Posterior cingulate gyrus (tissue), 11 donors: ENCODE data around the gene G6PC1.
"Not testable (repeated sequence)": the region's sequence is repeated elsewhere in the genome, so short reads cannot be mapped to it uniquely, and the experiment has no call there.

Source experiments
- DNase-seq, 10 donors: peaks; one replicate each; pipeline versions ENCODE4 v3.0.0 to v3.0.0-alpha.2; 2020 to 2021; ENCODE audit warnings: mixed read lengths in 3 of 10
- intact Hi-C: fragments of 100-400 bp; cut with DNase I; formaldehyde crosslinking; loops from one replicate; pipeline ENCODE4 v1.15.1; 2023

The G6PC1 gene

DNA sequence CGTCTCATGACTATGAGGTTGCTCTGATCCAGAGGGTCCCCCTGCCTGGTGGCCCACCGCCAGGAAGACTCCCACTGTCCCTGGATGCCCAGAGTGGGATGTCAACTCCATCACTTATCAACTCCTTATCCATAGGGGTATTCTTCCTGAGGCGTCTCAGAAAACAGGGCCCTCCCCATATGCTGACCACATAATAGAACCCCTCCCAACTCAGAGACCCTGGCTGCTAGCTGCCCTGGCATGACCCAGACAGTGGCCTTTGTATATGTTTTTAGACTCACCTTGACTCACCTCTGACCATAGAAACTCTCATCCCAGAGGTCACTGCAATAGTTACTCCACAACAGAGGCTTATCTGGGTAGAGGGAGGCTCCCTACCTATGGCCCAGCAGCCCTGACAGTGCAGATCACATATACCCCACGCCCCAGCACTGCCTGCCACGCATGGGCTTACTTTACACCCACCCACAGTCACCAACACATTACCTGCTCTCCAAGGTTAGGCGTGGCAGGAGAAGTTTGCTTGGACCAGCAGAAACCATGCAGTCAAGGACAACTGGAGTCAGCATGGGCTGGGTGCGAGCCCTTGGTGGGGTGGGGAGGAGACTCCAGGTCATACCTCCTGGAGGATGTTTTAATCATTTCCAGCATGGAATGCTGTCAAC, 2.3 kb upstream of the G6PC1 start:
- DNase-seq: peak in 1 of 10 donors; percentile 41
- intact Hi-C loops: no loop called here

DNA sequence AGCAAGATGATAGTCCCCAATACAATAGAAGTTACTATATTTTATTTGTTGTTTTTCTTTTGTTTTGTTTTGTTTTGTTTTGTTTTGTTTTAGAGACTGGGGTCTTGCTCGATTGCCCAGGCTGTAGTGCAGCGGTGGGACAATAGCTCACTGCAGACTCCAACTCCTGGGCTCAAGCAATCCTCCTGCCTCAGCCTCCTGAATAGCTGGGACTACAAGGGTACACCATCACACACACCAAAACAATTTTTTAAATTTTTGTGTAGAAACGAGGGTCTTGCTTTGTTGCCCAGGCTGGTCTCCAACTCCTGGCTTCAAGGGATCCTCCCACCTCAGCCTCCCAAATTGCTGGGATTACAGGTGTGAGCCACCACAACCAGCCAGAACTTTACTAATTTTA, 618 bp upstream of the G6PC1 start:
- intact Hi-C loops: not testable (repeated sequence)
- peak in 1 of 10 donors; percentile 14 for DNase-seq

DNA sequence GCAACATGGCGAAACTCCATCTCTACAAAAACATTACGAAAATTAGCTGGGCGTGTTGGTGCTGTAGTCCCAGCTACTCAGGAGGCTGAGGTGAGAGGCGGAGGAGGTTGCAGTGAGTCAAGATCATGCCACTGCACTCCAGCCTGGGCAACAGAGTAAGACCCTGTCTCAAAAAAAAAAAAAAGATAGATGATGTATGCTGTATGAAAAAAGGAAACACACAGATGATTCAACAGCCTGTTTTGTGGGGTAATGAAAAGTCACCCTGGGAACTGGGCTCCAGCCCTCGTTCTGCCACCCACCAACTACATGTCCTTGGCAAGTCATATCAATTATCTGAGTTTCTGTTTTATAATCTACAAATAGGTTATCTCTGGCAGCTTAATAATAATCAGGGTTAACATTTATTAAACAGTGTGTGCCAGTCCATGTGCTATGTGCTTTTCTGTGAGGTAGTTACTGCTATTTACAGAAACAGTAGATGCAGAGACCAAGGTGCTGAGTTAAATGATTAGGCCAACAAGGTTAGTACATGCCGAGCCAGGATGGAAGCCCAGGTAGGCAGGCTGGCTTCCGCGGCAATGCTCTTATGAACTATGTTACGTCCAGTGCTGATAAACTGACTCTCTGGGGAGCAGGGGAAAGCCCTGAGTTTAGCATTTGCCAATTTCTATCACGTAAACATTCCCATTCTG, 1.1 kb downstream of the G6PC1 start:
- DNase-seq: peak in 1 of 10 donors; percentile 11
- intact Hi-C loops: no loop called here

DNA sequence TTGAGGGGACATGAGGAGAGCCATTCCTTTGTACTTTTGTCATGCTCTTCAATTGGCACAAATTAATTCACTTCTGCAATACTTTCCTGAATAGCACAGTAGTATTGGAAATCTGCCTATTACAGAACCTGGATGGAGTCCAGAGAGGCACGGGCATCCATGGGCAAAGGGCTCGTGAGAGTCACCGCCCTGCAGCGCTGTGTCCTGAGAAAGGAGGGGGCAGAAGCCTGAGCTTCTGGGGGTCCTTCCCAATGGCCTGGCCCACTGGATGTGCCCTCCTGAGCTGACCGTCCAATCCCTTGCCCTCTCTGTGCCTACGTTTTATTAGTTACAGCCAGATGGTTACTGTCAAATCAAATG, 3.5 kb downstream of the G6PC1 start:
- intact Hi-C loops: no loop called here
- peak in 1 of 10 donors; percentile 50 for DNase-seq

DNA sequence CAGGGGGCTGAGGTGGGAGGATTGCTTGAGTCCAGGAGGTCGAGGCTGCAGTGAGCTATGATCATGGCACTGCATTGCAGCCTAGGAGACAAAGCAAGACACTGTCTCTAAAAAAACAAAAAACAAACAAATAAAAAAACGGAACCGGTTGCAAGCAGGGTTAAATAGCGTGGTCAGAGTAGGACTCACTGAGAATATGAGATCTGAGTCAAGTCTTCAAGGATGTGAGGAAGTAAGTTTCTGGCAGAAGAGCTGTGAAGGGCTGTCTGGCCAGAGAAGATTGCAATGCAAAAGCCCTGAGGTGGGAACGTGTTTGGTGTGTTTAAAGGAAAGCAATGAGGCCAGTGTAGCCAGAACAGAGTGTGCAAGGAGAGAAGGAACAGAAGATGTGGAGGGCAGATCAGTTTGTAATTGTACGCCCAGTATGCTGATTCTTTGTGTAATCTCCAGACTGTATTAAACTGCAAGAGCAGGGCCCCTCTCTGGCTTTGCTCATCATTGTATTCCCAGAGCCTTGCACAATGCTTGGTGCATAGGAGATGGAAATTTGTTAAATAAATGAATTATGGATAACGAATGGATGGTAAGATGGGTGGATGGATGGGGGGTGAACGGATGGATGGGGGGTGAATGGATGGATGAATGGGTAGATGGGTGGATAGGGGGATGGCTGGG, 6.3 kb downstream of the G6PC1 start:
- DNase-seq: peak in 1 of 10 donors; percentile 12
- intact Hi-C loops: no loop called here

DNA sequence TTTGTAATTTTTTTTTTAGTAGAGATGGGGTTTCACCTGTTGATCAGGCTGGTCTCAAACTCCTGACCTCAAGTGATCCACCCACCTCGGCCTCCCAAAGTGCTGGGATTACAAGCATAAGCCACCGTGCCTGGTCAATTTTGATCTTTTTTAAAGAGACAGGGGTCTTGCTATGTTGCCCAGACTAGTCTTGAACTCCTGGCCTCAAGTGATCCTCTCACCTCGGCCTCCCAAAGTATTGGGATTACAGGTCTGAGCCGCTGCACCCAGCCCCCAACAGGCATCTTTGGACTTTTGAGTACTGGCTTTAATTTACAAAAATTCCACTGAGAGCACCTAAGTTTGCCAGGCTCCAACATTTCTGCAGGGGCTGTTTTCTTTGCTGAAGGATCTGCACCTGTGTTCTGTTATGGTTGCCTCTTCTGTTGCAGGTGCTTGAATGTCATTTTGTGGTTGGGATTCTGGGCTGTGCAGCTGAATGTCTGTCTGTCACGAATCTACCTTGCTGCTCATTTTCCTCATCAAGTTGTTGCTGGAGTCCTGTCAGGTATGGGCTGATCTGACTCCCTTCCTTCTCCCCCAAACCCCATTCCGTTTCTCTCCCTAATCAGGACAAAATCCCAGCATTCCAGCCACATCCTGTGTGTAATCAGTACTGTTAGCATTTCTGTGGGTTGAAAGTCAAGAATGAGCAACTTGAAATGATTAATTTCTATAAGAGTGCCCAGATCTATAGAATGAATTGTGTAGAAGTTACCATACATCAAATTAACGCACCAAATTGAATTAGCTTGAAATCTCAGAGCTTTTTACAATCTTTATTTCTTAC, 8.5 kb downstream of the G6PC1 start:
- intact Hi-C loops: no loop called here
- DNase-seq: no peak

DNA sequence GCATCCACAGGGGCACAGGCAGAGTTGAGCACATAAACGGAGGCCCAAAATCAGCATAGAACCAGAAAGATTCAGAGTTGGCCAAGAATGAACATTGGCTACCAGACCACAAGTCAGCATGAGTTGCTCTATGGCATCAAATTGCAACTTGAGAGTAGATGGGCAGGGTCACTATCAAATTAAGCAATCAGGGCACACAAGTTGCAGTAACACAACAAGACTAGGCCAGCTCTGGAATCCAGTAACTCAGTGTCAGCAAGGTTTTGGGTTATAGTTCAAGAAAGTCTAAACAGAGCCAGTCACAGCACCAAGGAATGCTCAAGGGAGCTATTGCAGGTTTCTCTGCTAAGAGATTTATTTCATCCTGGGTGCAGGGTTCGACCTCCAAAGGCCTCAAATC, 12.9 kb downstream of the G6PC1 start:
- intact Hi-C loops: no loop called here
- no peak for DNase-seq

DNA sequence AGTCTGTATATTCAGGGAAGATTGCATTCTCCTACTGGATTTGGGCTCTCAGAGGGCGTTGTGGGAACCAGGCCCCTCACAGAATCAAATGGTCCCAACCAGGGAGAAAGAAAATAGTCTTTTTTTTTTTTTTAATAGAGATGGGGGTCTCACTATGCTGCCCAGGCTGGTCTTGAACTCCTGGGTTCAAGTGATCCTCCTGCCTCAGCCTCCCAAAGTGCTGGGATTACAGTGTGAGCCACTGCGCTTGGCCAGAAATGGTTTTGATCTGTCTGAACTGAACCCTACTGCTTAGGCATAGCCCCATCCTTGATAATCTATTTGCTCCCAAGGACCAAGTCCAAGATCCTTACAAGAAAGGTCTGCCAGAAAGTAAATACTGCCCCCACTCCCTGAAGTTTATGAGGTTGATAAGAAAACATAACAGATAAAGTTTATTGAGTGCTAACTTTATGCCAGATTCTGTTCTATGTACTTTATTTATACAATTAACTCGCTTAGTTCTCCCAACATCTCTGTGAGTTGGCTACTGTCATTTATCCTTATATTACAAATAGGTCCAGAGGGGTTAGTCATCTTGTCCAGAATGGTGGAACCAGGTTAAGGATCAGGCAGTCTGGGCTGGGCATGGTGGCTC, 13.5 kb downstream of the G6PC1 start:
- intact Hi-C loops: no loop called here
- DNase-seq: no peak

DNA sequence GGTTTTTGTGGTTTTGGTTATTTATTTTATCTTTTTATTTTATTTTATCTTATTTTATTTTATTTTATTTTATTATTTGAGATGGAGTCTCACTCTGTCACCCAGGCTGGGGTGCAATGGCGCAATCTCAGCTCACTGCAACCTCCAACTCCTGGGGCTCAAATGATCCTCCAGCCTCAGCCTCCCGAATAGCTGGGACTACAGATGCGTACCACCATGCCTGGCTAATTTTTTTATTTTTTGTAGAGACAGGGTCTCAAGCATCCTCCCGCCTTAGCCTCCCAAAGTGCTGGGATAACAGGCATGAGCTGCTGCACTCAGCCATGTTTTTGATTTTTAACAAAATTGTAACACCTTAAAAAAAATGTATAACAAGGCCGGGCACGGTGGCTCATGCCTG, 14.7 kb downstream of the G6PC1 start:
- peak in 1 of 10 donors; percentile 19 for DNase-seq
- intact Hi-C loops: not testable (repeated sequence)

DNA sequence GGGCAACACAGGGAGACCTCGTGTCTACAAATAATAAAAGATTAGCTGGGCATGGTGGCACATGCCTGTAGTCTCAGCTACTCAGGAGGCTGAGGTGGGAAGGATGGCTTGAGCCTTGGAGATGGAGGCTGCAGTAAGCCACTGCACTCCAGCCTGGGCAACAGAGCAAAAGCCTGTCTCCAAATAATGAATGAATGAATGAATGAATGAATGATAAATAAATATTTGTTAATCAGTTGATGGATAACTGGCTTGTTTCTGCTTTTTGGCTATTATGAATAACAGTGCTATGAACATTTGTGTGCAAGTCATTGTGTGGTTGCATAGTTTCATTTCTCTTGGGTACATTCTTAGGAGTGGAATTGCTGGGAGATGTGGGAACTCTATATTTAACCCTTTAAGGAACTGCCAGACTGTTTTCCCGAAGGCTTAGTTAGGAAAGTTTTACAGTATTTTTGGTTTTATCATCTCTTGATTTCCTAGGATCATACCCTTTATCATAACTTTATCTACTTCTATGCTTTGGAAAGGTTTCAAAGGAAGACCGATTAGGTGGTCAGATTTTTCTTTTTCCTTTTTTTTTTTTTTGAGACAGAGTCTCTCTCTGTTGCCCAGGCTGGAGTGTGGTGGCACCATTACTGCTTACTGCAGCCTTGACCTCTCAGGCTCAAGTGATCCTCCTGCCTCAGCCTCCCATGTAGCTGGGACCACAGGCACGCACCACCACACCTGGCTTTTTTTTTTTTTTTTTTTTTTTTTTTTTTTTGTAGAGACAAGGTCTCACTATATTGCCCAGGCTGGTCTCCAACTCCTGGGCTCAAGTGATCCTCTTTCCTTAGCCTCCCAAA, 16.0 kb downstream of the G6PC1 start:
- intact Hi-C loops: not testable (repeated sequence)
- DNase-seq: peak in 1 of 10 donors; percentile 2

DNA sequence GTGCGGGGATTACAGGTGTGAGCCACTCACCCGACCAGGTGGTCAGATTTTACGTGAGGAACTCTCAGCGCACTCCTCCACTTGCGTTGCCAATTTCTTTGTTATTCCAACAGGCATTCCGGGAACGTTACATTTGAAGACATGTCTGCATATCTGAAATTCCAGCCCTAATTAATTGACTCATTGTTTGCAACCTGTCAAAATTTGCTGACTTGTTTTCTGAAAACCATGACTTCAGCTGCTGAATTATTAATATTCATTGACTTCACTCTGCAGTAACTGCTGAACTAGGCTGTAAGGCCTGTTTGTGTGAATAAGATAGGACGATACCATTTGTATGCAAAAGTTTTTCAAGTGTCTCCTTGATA, 16.6 kb downstream of the G6PC1 start:
- intact Hi-C loops: no loop called here
- DNase-seq: peak in 1 of 10 donors; percentile 46

DNA sequence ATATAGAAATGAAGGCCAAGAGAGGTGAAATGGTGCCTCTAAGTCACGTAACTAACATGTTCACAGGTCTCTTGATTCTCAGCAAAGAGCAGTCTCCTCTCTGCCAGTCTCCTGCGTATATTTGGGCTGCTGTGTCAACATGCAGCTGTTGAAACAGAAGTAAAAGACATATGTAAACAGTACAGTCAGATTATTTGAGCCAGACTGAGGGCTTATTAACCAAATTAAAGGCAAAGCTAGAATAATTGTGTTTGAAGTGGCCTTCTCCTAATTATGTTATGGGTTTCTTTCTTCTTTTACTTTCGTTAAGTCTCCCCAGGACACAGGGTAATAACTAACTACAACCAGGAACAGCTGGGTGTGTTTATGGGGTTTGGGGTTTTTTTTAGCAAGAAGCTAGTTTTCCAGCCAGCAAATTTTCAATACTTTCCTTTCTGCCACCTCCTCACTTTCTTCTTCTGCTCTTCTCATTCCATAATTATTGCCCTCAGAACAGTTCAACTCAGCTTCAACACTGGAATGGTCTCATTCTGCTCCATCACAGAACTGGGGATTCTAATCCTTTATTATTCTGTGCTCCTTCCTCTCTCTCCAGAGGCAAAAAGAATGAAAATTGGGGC, 18.4 kb downstream of the G6PC1 start:
- intact Hi-C loops: no loop called here
- DNase-seq: peak in 1 of 10 donors; percentile 38

DNA sequence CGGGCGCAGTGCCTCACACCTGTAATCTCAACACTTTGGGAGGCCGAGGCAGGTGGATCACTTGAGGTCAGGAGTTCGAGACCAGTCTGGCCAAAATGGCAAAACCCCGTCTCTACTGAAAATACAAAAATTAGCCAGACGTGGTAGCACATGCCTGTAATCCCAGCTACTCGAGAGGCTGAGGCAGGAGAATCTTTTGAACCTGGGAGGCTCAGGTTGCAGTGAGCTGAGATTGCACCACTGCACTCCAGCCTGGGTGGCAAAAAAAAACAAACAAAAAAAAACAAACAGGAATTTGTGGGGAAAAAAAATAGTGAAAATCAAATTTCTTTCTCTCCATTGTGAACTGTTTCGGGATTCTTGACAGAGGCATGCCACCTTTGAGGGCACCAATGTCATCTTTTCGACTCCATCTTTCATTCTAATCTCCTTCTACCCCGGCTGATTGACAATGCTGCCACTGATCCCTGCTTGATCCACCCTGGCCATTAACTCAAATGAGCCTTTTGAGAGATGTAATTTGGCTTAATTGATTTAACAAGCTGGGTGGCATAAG, 19.0 kb downstream of the G6PC1 start:
- peak in 1 of 10 donors; percentile 4 for DNase-seq
- intact Hi-C loops: not testable (repeated sequence)

DNA sequence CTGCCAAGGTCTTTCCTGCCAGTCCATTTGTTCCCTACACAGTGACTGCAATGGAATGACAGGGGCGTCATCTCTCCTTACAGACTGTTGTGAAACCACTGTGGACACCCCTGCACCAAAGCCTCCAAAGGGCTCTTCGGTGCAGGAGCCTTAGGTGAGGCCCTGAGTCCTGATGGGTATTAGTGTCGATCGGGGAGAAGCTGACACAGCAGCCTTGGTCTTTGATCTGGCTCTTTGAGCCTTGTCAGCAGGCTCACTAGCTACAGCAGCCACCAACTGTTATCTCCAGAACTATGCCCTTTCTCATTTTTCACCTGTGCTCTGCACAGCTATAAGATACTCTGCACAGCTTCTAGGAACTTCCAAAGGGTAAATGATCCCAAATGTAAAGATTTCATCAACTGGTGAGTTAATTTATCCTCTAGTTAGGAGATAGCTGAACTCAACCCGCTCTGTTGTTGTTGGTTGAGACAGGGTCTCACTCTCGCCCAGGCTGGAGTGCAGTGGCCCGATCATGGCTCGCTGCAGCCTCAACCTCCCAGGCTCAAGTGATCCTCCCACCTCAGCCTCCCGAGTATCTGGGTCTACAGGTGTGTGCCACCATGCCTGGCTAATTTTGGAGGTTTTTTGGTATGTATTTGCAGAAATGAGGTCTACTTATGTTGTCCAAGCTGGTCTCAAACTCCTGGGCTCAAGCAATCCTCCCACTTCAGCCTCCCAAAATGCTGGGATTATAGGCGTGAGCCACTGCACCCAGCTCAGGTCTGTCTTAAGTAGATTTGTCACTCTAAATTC, 19.7 kb downstream of the G6PC1 start:
- DNase-seq: peak in 1 of 10 donors; percentile 40
- intact Hi-C loops: no loop called here

DNA sequence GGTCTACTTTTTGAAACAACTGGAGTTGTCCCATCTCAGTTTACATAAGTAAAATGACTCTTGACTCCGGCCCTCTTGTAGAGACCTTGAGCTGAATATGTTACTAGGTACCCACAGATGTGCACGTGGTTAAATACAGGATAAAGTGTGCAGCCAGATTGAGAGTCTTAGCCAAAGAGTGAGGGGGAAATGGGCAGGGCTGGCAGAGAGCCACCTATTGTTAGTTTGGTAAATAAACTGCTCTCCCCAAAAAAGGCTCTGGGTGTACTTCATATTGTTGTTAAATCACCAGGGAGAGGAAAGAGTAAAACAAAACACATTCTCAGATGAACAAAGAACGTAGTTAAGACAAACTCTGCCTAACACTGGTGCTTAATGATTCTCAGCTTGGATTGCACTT, 20.3 kb downstream of the G6PC1 start:
- intact Hi-C loops: no loop called here
- peak in 1 of 10 donors; percentile 5 for DNase-seq

DNA sequence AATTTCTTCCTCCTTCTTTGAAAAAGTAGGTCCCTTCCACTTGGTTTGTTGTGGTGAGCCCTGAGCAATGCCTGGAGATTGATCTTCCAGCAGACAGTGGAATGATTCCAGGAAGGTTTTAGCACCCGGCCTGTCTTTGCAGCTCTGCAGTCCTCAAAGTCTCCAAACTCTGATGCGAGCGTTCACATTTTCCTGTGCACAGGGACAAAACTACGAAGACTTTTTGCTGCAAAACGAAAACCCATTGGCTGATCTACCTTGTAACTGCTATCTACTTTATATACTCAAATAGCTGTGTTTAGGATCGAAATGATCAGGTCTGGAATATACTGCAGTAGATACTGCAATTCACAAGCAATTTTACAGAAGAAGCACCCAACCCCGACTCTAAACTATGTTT, 21.7 kb downstream of the G6PC1 start:
- intact Hi-C loops: no loop called here
- no peak for DNase-seq

DNA sequence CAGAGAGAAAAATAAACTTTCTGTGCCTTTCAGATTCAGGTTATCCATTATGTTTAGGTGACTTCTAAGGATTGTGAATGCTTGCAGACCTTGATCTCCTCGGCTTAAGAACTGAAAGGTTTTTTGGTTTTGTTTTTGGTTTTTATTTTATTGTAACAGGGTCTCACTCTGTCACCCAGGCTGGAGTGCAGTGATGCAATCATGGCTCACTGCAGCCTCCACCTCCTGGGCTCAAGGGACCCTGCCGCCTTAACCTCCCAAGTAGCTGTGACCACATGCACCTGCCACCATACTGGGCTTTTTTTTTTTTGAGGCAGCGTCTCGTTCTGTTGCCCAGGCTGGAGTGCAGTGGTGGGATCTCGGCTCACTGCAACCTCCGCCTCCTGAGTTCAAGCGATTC, 22.9 kb downstream of the G6PC1 start:
- peak in 1 of 10 donors; percentile 9 for DNase-seq
- intact Hi-C loops: not testable (repeated sequence)

DNA sequence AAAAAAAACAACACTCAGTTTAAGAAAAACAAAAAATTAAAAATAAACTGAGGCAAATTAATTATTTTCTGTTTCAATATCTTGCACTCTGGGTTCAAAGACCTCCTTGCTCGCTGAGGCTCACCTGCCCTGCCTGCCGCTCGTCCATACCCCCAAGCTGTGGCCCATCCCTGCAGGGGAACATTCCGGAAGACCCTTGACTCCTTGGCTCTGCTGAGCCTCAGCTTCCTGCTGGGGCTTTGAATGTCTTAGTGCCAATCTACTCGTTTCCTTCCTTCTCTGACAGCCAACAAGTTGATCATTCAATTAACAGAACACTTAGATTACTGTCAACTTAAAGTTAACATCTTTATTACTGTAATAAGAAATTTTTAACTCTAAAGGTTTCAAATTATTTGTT, 24.3 kb downstream of the G6PC1 start:
- DNase-seq: peak in 1 of 10 donors; percentile 36
- intact Hi-C loops: no loop called here
